MCF 10A (cell line): ENCODE results near the gene GAPVD1. TPM values are rescaled to one million over a fixed set of nuclear protein-coding genes. Genes with fewer than 3 reads are reported as not detected.
"Not testable (repeated sequence)": the region's sequence is repeated elsewhere in the genome, so short reads cannot be mapped to it uniquely, and the experiment has no call there.

ENCODE experiments used
- BruUV-seq: library from RNA; stranded (reverse); fragments of 400-500 nt; replicated peaks from 2 replicates; lab custom pipeline; 2021; lab: Mats Ljungman, UMichigan
- CTCF ChIA-PET: fragments of 300-600 bp; sonication (Branson Sonifier 250); formaldehyde crosslinking; extraction: SDS; loops from one replicate; lab custom pipeline; 2021; ENCODE audit warnings: antibody characterized with exemption, inconsistent platforms; lab: Yijun Ruan, JAX
- POLR2A ChIA-PET: fragments of 300-600, 350-650 bp; sonication (Branson Sonifier 250); formaldehyde crosslinking; extraction: SDS; loops from one replicate; lab custom pipeline; 2020; ENCODE audit warnings: antibody characterized with exemption, inconsistent platforms; lab: Yijun Ruan, JAX
- DNase-seq: peaks from one replicate; pipeline ENCODE4 v3.0.0-alpha.2; 2018; ENCODE audit not compliant: unreplicated experiment
- H3K27ac Mint-ChIP-seq: one replicate; pipeline ENCODE4 v1.8.0; 2022; ENCODE audit warnings: mild to moderate bottlenecking, low read depth, mixed read lengths; ENCODE audit not compliant: unreplicated experiment
- H3K27me3 Mint-ChIP-seq: one replicate; pipeline ENCODE4 v1.8.0; 2022; ENCODE audit warnings: mixed read lengths; ENCODE audit not compliant: insufficient read depth, unreplicated experiment
- H3K36me3 Mint-ChIP-seq: one replicate; pipeline ENCODE4 v1.8.0; 2022; ENCODE audit warnings: mild to moderate bottlenecking, moderate library complexity, mixed read lengths; ENCODE audit not compliant: insufficient read depth, unreplicated experiment
- H3K4me1 Mint-ChIP-seq: one replicate; pipeline ENCODE4 v1.8.0; 2022; ENCODE audit warnings: mixed read lengths; ENCODE audit not compliant: insufficient read depth, unreplicated experiment
- H3K4me3 Mint-ChIP-seq: one replicate; pipeline ENCODE4 v1.8.0; 2022; ENCODE audit warnings: mild to moderate bottlenecking, moderate library complexity, mixed read lengths; ENCODE audit not compliant: unreplicated experiment
- H3K9me3 Mint-ChIP-seq: one replicate; pipeline ENCODE4 v1.8.0; 2022; ENCODE audit warnings: mixed read lengths; ENCODE audit not compliant: unreplicated experiment
- CTCF ChIP-seq: fragments of 200-600 bp; IDR thresholded peaks from one replicate; pipeline ENCODE4 v1.8.0; 2022; ENCODE audit warnings: antibody characterized with exemption, mild to moderate bottlenecking; ENCODE audit not compliant: unreplicated experiment
- intact Hi-C: fragments of 100-400 bp; cut with micrococcal nuclease; formaldehyde crosslinking; loops from 2 replicates; pipeline ENCODE4 v1.14.1; 2022
- total RNA-seq: library from RNA; stranded (reverse); gene quantifications from 2 replicates; pipeline ENCODE4 v1.2.3, GENCODE V29; 2022

The GAPVD1 gene
- total RNA-seq, 1 experiment from 2014 or later, result 46.2 TPM

GRCh38 chr9:125276771-125277170, 15.1 kb downstream of the GAPVD1 start:
- CTCF ChIA-PET, result interaction anchor here (0.6 kb wide), 1 partner anchor 36 kb away, joined by 3 read pairs; no protein-coding TSS in a partner anchor
- H3K4me1 Mint-ChIP-seq, result peaks cover 8% of the 10 kb centered on the region
- intact Hi-C loops, result no loop called here
- no peak for DNase-seq
- no peak overlapping the region for H3K4me3 Mint-ChIP-seq
- H3K27me3 Mint-ChIP-seq, result no peaks in the 10 kb centered on the region
- peaks cover 24% of the 10 kb centered on the region for H3K36me3 Mint-ChIP-seq
- POLR2A ChIA-PET, result interaction anchor here (0.8 to 1.1 kb wide), 2 partner anchors 9 to 15 kb away, joined by 3 to 4 read pairs; partner anchors contain the start of gene GAPVD1
- BruUV-seq, result no TSS peak
- H3K9me3 Mint-ChIP-seq, result no peaks in the 10 kb centered on the region
- TF ChIP-seq CTCF, result no peak
- no peak overlapping the region for H3K27ac Mint-ChIP-seq

- ChIA-PET POLR2A (no interaction called here), CTCF (interaction anchor here (0.9 kb wide), 1 partner anchor 16 kb away, joined by 3 read pairs; no protein-coding TSS in a partner anchor)
- Mint-ChIP-seq H3K36me3 (peaks cover 21% of the 10 kb centered on the region), H3K4me1 (peaks cover 8% of the 10 kb centered on the region), H3K4me3 (no peak overlapping the region), H3K9me3 (no peaks in the 10 kb centered on the region), H3K27me3 (no peaks in the 10 kb centered on the region), H3K27ac (no peak overlapping the region)
- TF ChIP-seq CTCF, result no peak
- intact Hi-C loops, result no loop called here
- no TSS peak for BruUV-seq
- DNase-seq, result no peak
Observed at GRCh38 chr9:125277411-125277810, 15.8 kb downstream of the GAPVD1 start.

GRCh38 chr9:125280945-125281344, 19.3 kb downstream of the GAPVD1 start:
- ChIA-PET CTCF (interaction anchor here (0.6 kb wide), 1 partner anchor 11 kb away, joined by 3 read pairs; no protein-coding TSS in a partner anchor), POLR2A (interaction anchor here (0.6 to 1.5 kb wide), 3 partner anchors 19 to 45 kb away, joined by 3 to 6 read pairs (median 4); partner anchors contain the start of gene GAPVD1)
- Mint-ChIP-seq H3K4me3 (no peak overlapping the region), H3K4me1 (no peaks in the 10 kb centered on the region), H3K36me3 (peaks cover 21% of the 10 kb centered on the region), H3K27me3 (no peaks in the 10 kb centered on the region), H3K9me3 (no peaks in the 10 kb centered on the region), H3K27ac (no peak overlapping the region)
- no peak for TF ChIP-seq CTCF
- DNase-seq, result no peak
- intact Hi-C loops, result no loop called here
- no TSS peak for BruUV-seq

GRCh38 chr9:125284855-125285254, 23.2 kb downstream of the GAPVD1 start:
- Mint-ChIP-seq H3K4me1 (no peaks in the 10 kb centered on the region), H3K27ac (no peak overlapping the region), H3K27me3 (no peaks in the 10 kb centered on the region), H3K36me3 (no peaks in the 10 kb centered on the region), H3K9me3 (no peaks in the 10 kb centered on the region), H3K4me3 (no peak overlapping the region)
- no peak for DNase-seq
- intact Hi-C loops, result no loop called here
- ChIA-PET CTCF (no interaction called here), POLR2A (no interaction called here)
- TF ChIP-seq CTCF, result no peak
- no TSS peak for BruUV-seq

- H3K4me1 Mint-ChIP-seq, H3K27ac Mint-ChIP-seq, H3K4me3 Mint-ChIP-seq, H3K36me3 Mint-ChIP-seq, BruUV-seq, DNase-seq, intact Hi-C loops, H3K27me3 Mint-ChIP-seq, H3K9me3 Mint-ChIP-seq, POLR2A ChIA-PET: not testable (repeated sequence)
- CTCF ChIA-PET, result interaction anchor here (0.6 to 0.7 kb wide), 2 partner anchors 26 to 1916 kb away, joined by 3 read pairs; no protein-coding TSS in a partner anchor
Observed at GRCh38 chr9:125286935-125287433, 25.4 kb downstream of the GAPVD1 start.
